Activated CD8-positive, alpha-beta T cell treated with anti-CD3 and anti-CD28 coated beads for 36 hours (primary cell): ENCODE data around the gene NPC2. TPM values are rescaled to one million over a fixed set of nuclear protein-coding genes. Genes with fewer than 3 reads are reported as not detected.

Source experiments
- ATAC-seq: fragments of 200-7000 bp; cut with Tn5 transposase; one replicate; pipeline ENCODE4 v1.10.0; 2021; ENCODE audit warnings: mild to moderate bottlenecking, moderate library complexity
- CTCF ChIA-PET: fragments of 350-600 bp; sonication (Branson Sonifier 250); formaldehyde crosslinking; loops from one replicate; lab custom pipeline; 2021; ENCODE audit warnings: antibody characterized with exemption; lab: Charles Lee
- POLR2A ChIA-PET: fragments of 350-600 bp; sonication (Branson Sonifier 250); formaldehyde crosslinking; loops from one replicate; lab custom pipeline; 2021; ENCODE audit warnings: antibody characterized with exemption; lab: Charles Lee
- DNase-seq: peaks from one replicate; pipeline ENCODE4 v3.0.0-alpha.2; 2020
- H3K27ac Mint-ChIP-seq: one replicate; pipeline ENCODE4 v1.8.0; 2021; ENCODE audit warnings: mild to moderate bottlenecking, mixed read lengths
- H3K27me3 Mint-ChIP-seq: one replicate; pipeline ENCODE4 v1.8.0; 2021; ENCODE audit warnings: mixed read lengths
- H3K36me3 Mint-ChIP-seq: one replicate; pipeline ENCODE4 v1.8.0; 2021; ENCODE audit warnings: low read depth, mixed read lengths
- H3K4me1 Mint-ChIP-seq: one replicate; pipeline ENCODE4 v1.8.0; 2021; ENCODE audit warnings: low read depth, mixed read lengths
- H3K4me3 Mint-ChIP-seq: one replicate; pipeline ENCODE4 v1.8.0; 2021; ENCODE audit warnings: mild to moderate bottlenecking, moderate library complexity, mixed read lengths
- H3K9me3 Mint-ChIP-seq: one replicate; pipeline ENCODE4 v1.8.0; 2021; ENCODE audit warnings: mixed read lengths
- intact Hi-C: fragments of 100-400 bp; cut with micrococcal nuclease; formaldehyde crosslinking; loops from one replicate; pipeline ENCODE4 v1.10.0; 2022
- total RNA-seq, 2 experiments: library from RNA; stranded (reverse); gene quantifications; one replicate each; pipeline ENCODE4 v1.2.3, GENCODE V29; 2021
- TF ChIP-seq, protein P1 (sequence below): fragments of 200-600 bp; IDR thresholded peaks from one replicate; pipeline ENCODE4 v1.8.0; 2022; ENCODE audit warnings: antibody characterized with exemption, mild to moderate bottlenecking

The NPC2 gene
- total RNA-seq, 2 experiments from 2014 or later = 19.1 to 21.0 TPM

- ChIA-PET CTCF (interaction anchor here (0.7 kb wide), 1 partner anchor 21 kb away, joined by 3 read pairs; no protein-coding TSS in a partner anchor), POLR2A (no interaction called here)
- Mint-ChIP-seq H3K9me3 (no peaks in the 10 kb centered on the region), H3K36me3 (no peaks in the 10 kb centered on the region), H3K4me3 (no peak overlapping the region), H3K27me3 (peaks cover 20% of the 10 kb centered on the region), H3K4me1 (no peaks in the 10 kb centered on the region), H3K27ac (no peak overlapping the region)
- intact Hi-C loops = no loop called here
- TF ChIP-seq, protein P1, sequence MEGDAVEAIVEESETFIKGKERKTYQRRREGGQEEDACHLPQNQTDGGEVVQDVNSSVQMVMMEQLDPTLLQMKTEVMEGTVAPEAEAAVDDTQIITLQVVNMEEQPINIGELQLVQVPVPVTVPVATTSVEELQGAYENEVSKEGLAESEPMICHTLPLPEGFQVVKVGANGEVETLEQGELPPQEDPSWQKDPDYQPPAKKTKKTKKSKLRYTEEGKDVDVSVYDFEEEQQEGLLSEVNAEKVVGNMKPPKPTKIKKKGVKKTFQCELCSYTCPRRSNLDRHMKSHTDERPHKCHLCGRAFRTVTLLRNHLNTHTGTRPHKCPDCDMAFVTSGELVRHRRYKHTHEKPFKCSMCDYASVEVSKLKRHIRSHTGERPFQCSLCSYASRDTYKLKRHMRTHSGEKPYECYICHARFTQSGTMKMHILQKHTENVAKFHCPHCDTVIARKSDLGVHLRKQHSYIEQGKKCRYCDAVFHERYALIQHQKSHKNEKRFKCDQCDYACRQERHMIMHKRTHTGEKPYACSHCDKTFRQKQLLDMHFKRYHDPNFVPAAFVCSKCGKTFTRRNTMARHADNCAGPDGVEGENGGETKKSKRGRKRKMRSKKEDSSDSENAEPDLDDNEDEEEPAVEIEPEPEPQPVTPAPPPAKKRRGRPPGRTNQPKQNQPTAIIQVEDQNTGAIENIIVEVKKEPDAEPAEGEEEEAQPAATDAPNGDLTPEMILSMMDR = no peak
- ATAC-seq = no peak
- DNase-seq = no peak
These were observed 54.7 kb downstream of the NPC2 start for GRCh38 chr14:74438351-74438915.

GRCh38 chr14:74437496-74438053 is 55.5 kb downstream of the NPC2 start:
- H3K9me3 Mint-ChIP-seq = no peaks in the 10 kb centered on the region
- H3K27ac Mint-ChIP-seq = no peak overlapping the region
- ATAC-seq = no peak
- POLR2A ChIA-PET = no interaction called here
- no peaks in the 10 kb centered on the region for H3K36me3 Mint-ChIP-seq
- peaks cover 20% of the 10 kb centered on the region for H3K27me3 Mint-ChIP-seq
- intact Hi-C loops = no loop called here
- DNase-seq = no peak
- TF ChIP-seq, protein P1 = no peak
- H3K4me3 Mint-ChIP-seq = no peak overlapping the region
- H3K4me1 Mint-ChIP-seq = no peaks in the 10 kb centered on the region
- CTCF ChIA-PET = interaction anchor here (0.6 kb wide), 1 partner anchor 246 kb away, joined by 3 read pairs; no protein-coding TSS in a partner anchor

DNA sequence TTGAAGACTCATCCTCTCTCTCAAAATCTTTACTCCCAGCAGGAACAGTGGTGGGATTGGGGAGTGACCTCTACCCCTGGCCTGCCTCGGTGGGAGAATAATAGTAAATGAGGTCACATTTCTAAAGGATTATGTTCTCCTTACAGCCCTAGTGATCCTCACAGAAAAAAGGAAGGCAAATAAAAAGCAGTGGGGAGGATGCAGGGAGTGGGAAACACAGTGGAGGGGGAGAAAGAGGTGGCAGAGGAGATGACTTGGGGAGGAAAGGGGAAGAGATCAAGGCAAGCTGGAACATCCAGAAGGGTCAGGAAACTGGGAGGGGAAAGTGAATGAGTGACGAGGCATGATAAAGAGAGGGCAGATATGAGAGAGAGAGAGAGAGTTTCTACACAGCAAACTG is 58.8 kb downstream of the NPC2 start:
- DNase-seq (no peak), ATAC-seq (no peak)
- H3K27ac Mint-ChIP-seq = no peak overlapping the region
- H3K27me3 Mint-ChIP-seq = peaks cover 24% of the 10 kb centered on the region
- no peaks in the 10 kb centered on the region for H3K9me3 Mint-ChIP-seq
- TF ChIP-seq, protein P1 = no peak
- ChIA-PET CTCF (no interaction called here), POLR2A (interaction anchor here (1.0 kb wide), 1 partner anchor 9 kb away, joined by 4 read pairs; no protein-coding TSS in a partner anchor)
- H3K4me3 Mint-ChIP-seq = no peak overlapping the region
- intact Hi-C loops = no loop called here
- no peaks in the 10 kb centered on the region for H3K36me3 Mint-ChIP-seq
- no peaks in the 10 kb centered on the region for H3K4me1 Mint-ChIP-seq

DNA sequence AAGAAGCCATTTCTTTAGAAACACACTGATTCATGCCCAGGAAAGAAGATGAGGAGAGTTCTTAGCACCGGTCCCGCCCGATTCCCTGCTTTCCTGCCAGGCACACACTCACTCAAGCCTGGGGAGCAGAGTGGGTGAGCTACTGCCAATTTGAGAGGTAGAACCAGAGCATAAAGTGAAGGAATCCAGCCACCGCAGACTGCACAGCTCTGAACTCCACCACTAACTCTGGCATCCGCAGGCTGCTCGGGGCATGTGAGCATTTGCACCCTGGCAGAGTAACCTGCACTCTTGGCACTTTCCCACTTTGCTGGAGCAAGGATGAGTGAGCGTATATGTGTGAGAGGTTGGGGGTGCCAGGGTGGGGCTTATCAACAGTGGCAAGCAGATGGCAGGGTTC is 63.1 kb downstream of the NPC2 start:
- ATAC-seq = no peak
- Mint-ChIP-seq H3K4me1 (peaks cover 2% of the 10 kb centered on the region), H3K4me3 (no peak overlapping the region), H3K36me3 (no peaks in the 10 kb centered on the region), H3K9me3 (no peaks in the 10 kb centered on the region), H3K27ac (no peak overlapping the region), H3K27me3 (peaks cover 29% of the 10 kb centered on the region)
- TF ChIP-seq, protein P1 = no peak
- ChIA-PET POLR2A (no interaction called here), CTCF (no interaction called here)
- DNase-seq = no peak
- intact Hi-C loops = no loop called here

Other genes starting within 250 kb of the NPC2 start
- 10 to 100 TPM; 44.6 to 46.0 TPM for gene ABCD4, start 190.4 kb downstream of the NPC2 start, total RNA-seq
- not detected for gene VRTN, start 144.8 kb downstream of the NPC2 start, total RNA-seq
- not detected for gene SYNDIG1L, start 67.1 kb downstream of the NPC2 start, total RNA-seq
- gene ISCA2, start 460 bp upstream of the NPC2 start, total RNA-seq = 10 to 100 TPM; 29.1 to 31.7 TPM
- gene LTBP2, start 118.9 kb upstream of the NPC2 start, total RNA-seq = under 1 TPM; 0.04 to 0.05 TPM
- gene AREL1, start 219.8 kb upstream of the NPC2 start, total RNA-seq = 10 to 100 TPM; 26.4 to 28.2 TPM
- gene FCF1, start 219.8 kb upstream of the NPC2 start, total RNA-seq = 10 to 100 TPM; 75.2 to 78.9 TPM